ENCODE results near the gene SRM.

GRCh38 chr1:11101347-11101746, 41.5 kb upstream of the SRM start:
- TF ChIP-seq CTCF (IDR thresholded peaks at IDR 0.05) (no peak), POLR2A (IDR thresholded peaks at IDR 0.05) (no peak)
